Right kidney (tissue), 1 donor: ENCODE results near the gene GOLGA3.

Experiments
- DNase-seq: peaks from one replicate; pipeline ENCODE4 v3.0.0-alpha.2; 2016

The GOLGA3 gene

GRCh38 chr12:132719141-132719953 lies 109.3 kb downstream of the GOLGA3 start:
- no peak for DNase-seq
